Osteocyte (in vitro differentiated cells): ENCODE measurements around the gene TSHZ3. TPM values are rescaled to one million over a fixed set of nuclear protein-coding genes. Genes with fewer than 3 reads are reported as not detected.

ENCODE experiments used
- DNase-seq: peaks from one replicate; pipeline ENCODE4 v3.0.0; 2021; ENCODE audit warnings: mixed read lengths; ENCODE audit not compliant: unreplicated experiment; ENCODE audit errors: extremely low spot score
- H3K27ac Mint-ChIP-seq: one replicate; pipeline ENCODE4 v1.8.0; 2021; ENCODE audit warnings: mild to moderate bottlenecking, mixed read lengths; ENCODE audit not compliant: unreplicated experiment
- H3K27me3 Mint-ChIP-seq: one replicate; pipeline ENCODE4 v1.8.0; 2021; ENCODE audit warnings: mixed read lengths; ENCODE audit not compliant: unreplicated experiment
- H3K36me3 Mint-ChIP-seq: one replicate; pipeline ENCODE4 v1.8.0; 2021; ENCODE audit warnings: mixed read lengths; ENCODE audit not compliant: unreplicated experiment
- H3K4me1 Mint-ChIP-seq: one replicate; pipeline ENCODE4 v1.8.0; 2021; ENCODE audit warnings: mixed read lengths; ENCODE audit not compliant: unreplicated experiment
- H3K4me3 Mint-ChIP-seq: one replicate; pipeline ENCODE4 v1.8.0; 2021; ENCODE audit warnings: mild to moderate bottlenecking, moderate library complexity, mixed read lengths; ENCODE audit not compliant: unreplicated experiment
- H3K9me3 Mint-ChIP-seq: one replicate; pipeline ENCODE4 v1.8.0; 2021; ENCODE audit warnings: mixed read lengths; ENCODE audit not compliant: unreplicated experiment
- total RNA-seq: library from RNA; stranded (reverse); gene quantifications from 2 replicates; pipeline ENCODE4 v1.2.1, GENCODE V29; 2021
- TF ChIP-seq, protein P1 (sequence below): fragments of 200-600 bp; sonication (generic); IDR thresholded peaks from 2 replicates; pipeline ENCODE4 v1.5.0; 2021; ENCODE audit warnings: antibody characterized with exemption, mild to moderate bottlenecking, moderate library complexity

Gene TSHZ3
- total RNA-seq, 1 donor from 2014 or later, result 10.7 TPM

GRCh38 chr19:31282346-31282745 lies 66.9 kb downstream of the TSHZ3 start:
- Mint-ChIP-seq H3K4me3 (no peak overlapping the region), H3K9me3 (no peaks in the 10 kb centered on the region), H3K4me1 (peaks cover 35% of the 10 kb centered on the region), H3K27me3 (no peaks in the 10 kb centered on the region), H3K27ac (no peak overlapping the region), H3K36me3 (peaks cover 15% of the 10 kb centered on the region)
- DNase-seq, result no peak
- TF ChIP-seq, protein P1, sequence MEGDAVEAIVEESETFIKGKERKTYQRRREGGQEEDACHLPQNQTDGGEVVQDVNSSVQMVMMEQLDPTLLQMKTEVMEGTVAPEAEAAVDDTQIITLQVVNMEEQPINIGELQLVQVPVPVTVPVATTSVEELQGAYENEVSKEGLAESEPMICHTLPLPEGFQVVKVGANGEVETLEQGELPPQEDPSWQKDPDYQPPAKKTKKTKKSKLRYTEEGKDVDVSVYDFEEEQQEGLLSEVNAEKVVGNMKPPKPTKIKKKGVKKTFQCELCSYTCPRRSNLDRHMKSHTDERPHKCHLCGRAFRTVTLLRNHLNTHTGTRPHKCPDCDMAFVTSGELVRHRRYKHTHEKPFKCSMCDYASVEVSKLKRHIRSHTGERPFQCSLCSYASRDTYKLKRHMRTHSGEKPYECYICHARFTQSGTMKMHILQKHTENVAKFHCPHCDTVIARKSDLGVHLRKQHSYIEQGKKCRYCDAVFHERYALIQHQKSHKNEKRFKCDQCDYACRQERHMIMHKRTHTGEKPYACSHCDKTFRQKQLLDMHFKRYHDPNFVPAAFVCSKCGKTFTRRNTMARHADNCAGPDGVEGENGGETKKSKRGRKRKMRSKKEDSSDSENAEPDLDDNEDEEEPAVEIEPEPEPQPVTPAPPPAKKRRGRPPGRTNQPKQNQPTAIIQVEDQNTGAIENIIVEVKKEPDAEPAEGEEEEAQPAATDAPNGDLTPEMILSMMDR, result no peak

GRCh38 chr19:31280287-31281006 lies 68.8 kb downstream of the TSHZ3 start:
- Mint-ChIP-seq H3K4me3 (no peak overlapping the region), H3K4me1 (peaks cover 20% of the 10 kb centered on the region)

DNA sequence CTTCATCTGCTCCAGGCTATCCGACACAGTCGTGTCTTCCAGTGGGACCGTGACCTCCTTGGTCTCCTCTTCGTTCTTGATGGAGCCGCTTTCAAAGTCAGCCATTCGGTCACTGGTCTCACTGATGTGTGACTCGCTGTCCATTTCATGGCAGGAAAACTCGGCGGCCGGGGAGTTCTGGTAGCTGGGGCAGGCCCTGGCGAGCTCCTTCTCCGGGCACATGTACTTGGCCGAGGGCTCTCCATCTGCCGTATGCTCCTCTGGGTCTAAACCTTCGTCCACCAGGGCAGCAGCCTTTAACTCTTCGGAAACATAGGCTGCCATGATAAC lies 69.8 kb downstream of the TSHZ3 start:
- H3K4me3 Mint-ChIP-seq, result no peak overlapping the region
- no peaks in the 10 kb centered on the region for H3K27me3 Mint-ChIP-seq
- no peak overlapping the region for H3K27ac Mint-ChIP-seq
- H3K4me1 Mint-ChIP-seq, result peaks cover 15% of the 10 kb centered on the region
- peaks cover 15% of the 10 kb centered on the region for H3K36me3 Mint-ChIP-seq
- no peak for DNase-seq
- H3K9me3 Mint-ChIP-seq, result no peaks in the 10 kb centered on the region
- TF ChIP-seq, protein P1, result no peak

More at GRCh38 chr19:31280287-31281006, 68.8 kb downstream of the TSHZ3 start:
- no peaks in the 10 kb centered on the region for H3K27me3 Mint-ChIP-seq
- no peak for DNase-seq
- H3K27ac Mint-ChIP-seq, result no peak overlapping the region
- peaks cover 15% of the 10 kb centered on the region for H3K36me3 Mint-ChIP-seq
- no peaks in the 10 kb centered on the region for H3K9me3 Mint-ChIP-seq
- TF ChIP-seq, protein P1, result no peak

- Mint-ChIP-seq H3K27ac (no peak overlapping the region), H3K4me3 (no peak overlapping the region), H3K36me3 (peaks cover 15% of the 10 kb centered on the region), H3K9me3 (no peaks in the 10 kb centered on the region), H3K4me1 (peaks cover 9% of the 10 kb centered on the region), H3K27me3 (no peaks in the 10 kb centered on the region)
- DNase-seq, result no peak
- TF ChIP-seq, protein P1, result no peak
These were observed 70.4 kb downstream of the TSHZ3 start for GRCh38 chr19:31278555-31279435.

DNA sequence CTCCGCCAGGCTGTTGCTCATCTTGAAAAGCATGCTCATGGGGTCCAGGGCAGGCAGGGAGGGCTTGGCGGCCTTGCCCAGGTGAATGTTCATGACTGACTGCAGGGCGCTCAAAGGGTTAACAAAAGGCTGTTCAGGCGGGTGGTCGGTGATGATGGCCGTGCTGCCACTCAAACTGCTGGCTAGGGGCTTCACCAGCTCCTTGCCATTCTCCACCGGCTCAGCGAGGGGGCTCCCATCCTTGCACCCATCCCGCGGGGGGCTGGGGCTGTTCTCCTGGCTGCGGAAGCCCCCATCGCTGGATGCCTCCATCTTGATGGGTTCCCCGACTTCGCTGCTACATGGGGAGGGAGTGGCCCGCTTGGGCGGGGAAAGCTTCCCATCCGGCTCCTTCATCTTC lies 71.7 kb downstream of the TSHZ3 start:
- H3K27me3 Mint-ChIP-seq, result no peaks in the 10 kb centered on the region
- H3K36me3 Mint-ChIP-seq, result peaks cover 15% of the 10 kb centered on the region
- no peak overlapping the region for H3K27ac Mint-ChIP-seq
- no peak for DNase-seq
- TF ChIP-seq, protein P1, result no peak
- H3K4me3 Mint-ChIP-seq, result no peak overlapping the region
- H3K4me1 Mint-ChIP-seq, result peaks cover 6% of the 10 kb centered on the region
- H3K9me3 Mint-ChIP-seq, result no peaks in the 10 kb centered on the region
